HEK293T (cell line): ENCODE measurements around the gene MCRIP2.

Experiments used
- CTCF ChIA-PET: fragments of 350-600 bp; formaldehyde crosslinking; extraction: SDS; loops from one replicate; lab custom pipeline; 2021; ENCODE audit warnings: antibody characterized with exemption, inconsistent platforms; lab: Yijun Ruan, JAX
- POLR2A ChIA-PET: fragments of 350-600 bp; formaldehyde crosslinking; extraction: SDS; loops from one replicate; lab custom pipeline; 2020; ENCODE audit warnings: antibody characterized with exemption, inconsistent platforms; lab: Yijun Ruan, JAX
- DNase-seq: peaks from one replicate; pipeline ENCODE4 v3.0.0; 2012; ENCODE audit warnings: mixed read lengths; ENCODE audit errors: extremely low spot score
- ARNT ChIP-seq: fragments of 450-650 bp; IDR thresholded peaks from 2 replicates; pipeline ENCODE4 v1.6.1; 2017; ENCODE audit warnings: mild to moderate bottlenecking
- BHLHE40 ChIP-seq: fragments of 450-650 bp; IDR thresholded peaks from 2 replicates; pipeline ENCODE4 v1.6.1; 2016; ENCODE audit warnings: mild to moderate bottlenecking, moderate library complexity, borderline replicate concordance
- CTBP1 ChIP-seq: fragments of 450-650 bp; IDR thresholded peaks from 2 replicates; pipeline ENCODE4 v1.6.1; 2016; ENCODE audit warnings: borderline replicate concordance
- ELF4 ChIP-seq: fragments of 450-650 bp; IDR thresholded peaks from 2 replicates; pipeline ENCODE4 v1.6.1; 2017; ENCODE audit warnings: antibody characterized with exemption
- FOXA1 ChIP-seq: fragments of 450-650 bp; IDR thresholded peaks from 2 replicates; pipeline ENCODE4 v1.6.1; 2016; ENCODE audit warnings: mild to moderate bottlenecking
- FOXK2 ChIP-seq: fragments of 450-650 bp; IDR thresholded peaks from 2 replicates; pipeline ENCODE4 v1.6.1; 2016; ENCODE audit warnings: mild to moderate bottlenecking
- FOXM1 ChIP-seq: fragments of 450-650 bp; IDR thresholded peaks from 2 replicates; pipeline ENCODE4 v1.6.1; 2017; ENCODE audit warnings: mild to moderate bottlenecking, borderline replicate concordance
- HDGF ChIP-seq: fragments of 450-650 bp; IDR thresholded peaks from 2 replicates; pipeline ENCODE4 v1.6.1; 2017; ENCODE audit warnings: antibody characterized with exemption, borderline replicate concordance
- L3MBTL2 ChIP-seq: fragments of 450-650 bp; conservative IDR thresholded peaks from 2 replicates; pipeline ENCODE4 v1.6.1; 2016; ENCODE audit warnings: mild to moderate bottlenecking
- LEF1 ChIP-seq: fragments of 450-650 bp; IDR thresholded peaks from 2 replicates; pipeline ENCODE4 v1.6.1; 2017; ENCODE audit warnings: mild to moderate bottlenecking, borderline replicate concordance
- NFRKB ChIP-seq: fragments of 450-650 bp; IDR thresholded peaks from 2 replicates; pipeline ENCODE4 v1.6.1; 2016; ENCODE audit warnings: mild to moderate bottlenecking, moderate library complexity
- PKNOX1 ChIP-seq: fragments of 450-650 bp; IDR thresholded peaks from 2 replicates; pipeline ENCODE4 v1.6.1; 2016
- SP1 ChIP-seq: fragments of 450-650 bp; IDR thresholded peaks from 2 replicates; pipeline ENCODE4 v1.6.1; 2017
- SUZ12 ChIP-seq: fragments of 450-650 bp; IDR thresholded peaks from 2 replicates; pipeline ENCODE4 v1.6.1; 2016; ENCODE audit warnings: mild to moderate bottlenecking
- TARDBP ChIP-seq: fragments of 450-650 bp; IDR thresholded peaks from 2 replicates; pipeline ENCODE4 v1.6.1; 2016
- ZNF384 ChIP-seq: fragments of 450-650 bp; IDR thresholded peaks from 2 replicates; pipeline ENCODE4 v1.6.1; 2016

The MCRIP2 gene

GRCh38 chr16:652454-653305, 11.1 kb downstream of the MCRIP2 start:
- TF ChIP-seq NFRKB (no peak), FOXM1 (no peak), BHLHE40 (no peak), HDGF (no peak), CTBP1 (no peak), LEF1 (no peak), TARDBP (no peak), ZNF384 (no peak), ARNT (no peak), FOXK2 (no peak), FOXA1 (no peak), SUZ12 (no peak), SP1 (no peak), PKNOX1 (no peak), L3MBTL2 (no peak), ELF4 (no peak)
- CTCF ChIA-PET: interaction anchor here (0.9 kb wide), 1 partner anchor 15 kb away, joined by 3 read pairs; no protein-coding TSS in a partner anchor
- POLR2A ChIA-PET: interaction anchor here (0.6 to 1.1 kb wide), 3 partner anchors 10 to 20 kb away, joined by 3 read pairs; partner anchors contain the start of gene METTL26
- no peak for DNase-seq

- CTCF ChIA-PET: no interaction called here
- POLR2A ChIA-PET: no interaction called here
- no peak for DNase-seq
- TF ChIP-seq CTBP1 (no peak), SP1 (no peak), BHLHE40 (no peak), ELF4 (no peak), NFRKB (no peak), ARNT (no peak), L3MBTL2 (no peak), TARDBP (no peak), FOXK2 (no peak), FOXM1 (no peak), FOXA1 (no peak), ZNF384 (no peak), HDGF (no peak), SUZ12 (no peak), LEF1 (no peak), PKNOX1 (no peak)
Measured at GRCh38 chr16:654034-654433, 12.4 kb downstream of the MCRIP2 start.

GRCh38 chr16:657487-657886, 15.9 kb downstream of the MCRIP2 start:
- DNase-seq: no peak
- ChIA-PET POLR2A (no interaction called here), CTCF (no interaction called here)
- TF ChIP-seq FOXM1 (no peak), LEF1 (no peak), NFRKB (no peak), ZNF384 (no peak)

GRCh38 chr16:658679-659571, 17.3 kb downstream of the MCRIP2 start:
- TF ChIP-seq ARNT: no peak
- TF ChIP-seq ELF4: no peak
- no peak for TF ChIP-seq PKNOX1
- TF ChIP-seq SP1: no peak
- TF ChIP-seq TARDBP: no peak
- TF ChIP-seq NFRKB: no peak
- no peak for TF ChIP-seq CTBP1
- TF ChIP-seq FOXK2: no peak
- TF ChIP-seq BHLHE40: no peak
- TF ChIP-seq FOXM1: no peak
- TF ChIP-seq L3MBTL2: no peak
- TF ChIP-seq HDGF: no peak
- no peak for TF ChIP-seq FOXA1
- no peak for TF ChIP-seq LEF1
- TF ChIP-seq ZNF384: no peak
- TF ChIP-seq SUZ12: no peak
- ChIA-PET CTCF (interaction anchor here (1.7 kb wide), 1 partner anchor 8 kb away, joined by 4 read pairs; no protein-coding TSS in a partner anchor), POLR2A (interaction anchor here (1.1 to 2.2 kb wide), 3 partner anchors 9 to 23 kb away, joined by 3 to 12 read pairs (median 6); partner anchors contain the start of genes RHBDL1 and WDR90)
- DNase-seq: no peak

- ChIA-PET POLR2A (interaction anchor here (1.1 to 2.2 kb wide), 5 partner anchors 9 to 22 kb away, joined by 3 to 12 read pairs (median 6); partner anchors contain the start of genes RHBDL1, STUB1 and WDR90), CTCF (interaction anchor here (0.6 to 1.7 kb wide), 2 partner anchors 9 to 19 kb away, joined by 4 to 5 read pairs; no protein-coding TSS in a partner anchor)
- no peak for DNase-seq
Measured at GRCh38 chr16:659618-660017, 18.0 kb downstream of the MCRIP2 start.

More at GRCh38 chr16:659618-660017, 18.0 kb downstream of the MCRIP2 start:
- TF ChIP-seq ELF4 (no peak), SUZ12 (no peak), NFRKB (no peak), PKNOX1 (no peak), CTBP1 (no peak), ZNF384 (no peak), HDGF (no peak)
